GM21529 (cell line): ENCODE data around the gene TFPI.

Experiments
- ATAC-seq: cut with Tn5 transposase; IDR thresholded peaks from one replicate; pipeline ENCODE4 v1.9.1; 2021; ENCODE audit not compliant: unreplicated experiment

TFPI gene

DNA sequence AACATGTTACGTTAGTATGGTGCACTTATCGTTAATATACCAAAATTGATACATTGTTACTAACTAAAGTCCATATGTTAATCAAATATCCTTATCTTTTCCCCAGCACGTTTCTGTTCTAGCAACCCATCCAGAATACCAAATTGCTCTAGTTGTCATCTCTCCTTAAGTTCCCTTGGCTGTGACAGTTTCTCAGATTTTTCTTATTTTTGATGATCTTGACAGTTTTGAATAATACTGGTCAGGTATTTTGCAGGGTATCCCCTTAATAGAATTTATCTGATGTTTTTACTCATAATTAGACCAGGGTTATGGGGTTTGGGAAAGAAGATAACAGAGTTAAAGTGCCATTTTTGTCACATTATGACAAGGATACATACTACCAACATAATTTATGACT, 47.8 kb downstream of the TFPI start:
- ATAC-seq = no peak

DNA sequence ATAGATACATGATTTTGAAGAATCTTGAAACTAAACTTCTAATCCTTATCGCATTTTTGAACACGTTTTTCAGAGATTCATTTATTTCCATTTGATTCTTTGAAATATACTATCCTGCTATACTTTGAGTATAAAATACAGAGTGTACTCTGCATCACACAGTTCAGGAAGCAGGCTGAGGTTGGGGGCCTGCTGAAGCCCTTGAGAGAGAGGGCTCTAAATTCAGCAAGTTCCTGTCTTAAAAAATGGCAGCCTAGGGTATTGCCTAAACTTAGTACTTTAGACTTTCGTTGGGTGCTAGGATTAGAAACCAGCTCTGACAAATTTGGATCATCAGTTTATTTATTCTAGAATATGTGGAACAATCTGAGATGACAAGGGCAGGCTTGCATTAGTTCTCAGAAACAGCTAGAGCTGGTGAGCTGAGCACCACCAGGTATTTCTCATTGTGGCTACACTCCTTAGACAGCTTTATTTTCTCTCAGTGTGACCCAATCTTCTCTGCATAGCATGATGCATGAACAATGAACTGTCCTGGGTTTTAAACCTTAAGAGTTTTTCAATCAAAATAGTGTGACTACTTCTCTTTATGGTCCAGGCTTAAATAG, 49.1 kb downstream of the TFPI start:
- no peak for ATAC-seq

DNA sequence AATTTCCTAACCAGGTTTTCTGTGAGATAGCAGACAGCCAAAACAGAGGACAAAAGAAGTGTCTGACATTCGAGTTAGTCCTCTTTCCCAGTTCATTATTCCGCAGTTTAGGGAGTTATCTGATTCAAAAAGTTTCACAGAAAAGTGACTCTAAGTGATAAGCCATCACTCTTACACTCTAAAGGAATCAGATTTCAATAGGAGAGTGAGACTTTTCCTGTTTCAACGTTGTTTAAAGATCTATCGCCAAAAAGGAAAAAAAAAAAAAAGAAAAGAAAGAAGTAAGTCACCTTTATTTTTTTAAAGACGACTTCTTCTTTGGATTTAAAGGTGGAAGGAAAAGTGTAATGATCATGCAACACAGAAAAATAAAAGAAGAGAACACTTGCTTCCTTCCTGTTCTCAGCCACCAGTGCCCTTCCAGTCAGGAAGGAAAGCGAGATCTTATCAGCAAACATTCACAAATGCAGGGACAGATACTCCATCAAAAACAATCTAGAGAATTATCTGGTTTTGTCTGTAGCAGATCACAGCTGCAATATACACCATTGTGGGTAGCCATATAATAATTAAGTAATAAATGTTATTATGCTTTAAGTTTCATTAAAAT, 49.8 kb downstream of the TFPI start:
- ATAC-seq = no peak

DNA sequence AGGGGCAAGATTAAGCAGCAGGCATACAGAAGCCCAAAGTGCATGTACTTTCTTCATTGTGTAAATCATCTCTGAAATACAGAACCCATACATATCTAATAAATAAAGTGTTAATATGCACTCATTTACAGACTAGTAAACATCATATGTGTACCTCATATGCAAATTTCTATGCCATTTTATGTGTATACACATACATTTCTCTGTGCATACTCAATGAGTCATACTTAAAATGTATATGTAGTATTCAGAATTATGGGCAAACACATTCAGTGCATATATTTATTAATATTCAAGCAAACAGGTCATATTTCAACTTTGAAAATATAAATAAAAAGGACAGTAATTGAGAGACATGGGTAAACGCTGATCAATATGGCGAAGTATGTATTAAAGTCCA, 50.5 kb downstream of the TFPI start:
- no peak for ATAC-seq

DNA sequence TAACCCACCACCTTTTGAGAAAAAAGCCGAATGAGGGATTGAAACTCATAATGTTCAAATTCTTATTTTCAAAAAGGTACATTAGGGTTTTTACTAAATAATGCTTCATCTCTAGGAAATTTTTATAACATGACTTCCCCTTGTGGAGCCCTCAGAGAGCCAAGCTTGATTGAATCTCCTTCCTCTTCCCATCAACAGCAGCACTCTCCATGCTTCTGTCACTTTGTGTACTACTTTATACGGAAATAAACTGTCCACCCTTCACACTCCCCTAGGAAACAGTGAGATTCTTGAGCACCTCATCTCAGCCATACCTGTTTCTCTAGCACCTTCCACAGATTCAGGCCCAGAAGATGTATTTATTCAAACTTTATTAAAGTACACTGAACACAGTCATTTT, 51.8 kb downstream of the TFPI start:
- ATAC-seq = no peak

DNA sequence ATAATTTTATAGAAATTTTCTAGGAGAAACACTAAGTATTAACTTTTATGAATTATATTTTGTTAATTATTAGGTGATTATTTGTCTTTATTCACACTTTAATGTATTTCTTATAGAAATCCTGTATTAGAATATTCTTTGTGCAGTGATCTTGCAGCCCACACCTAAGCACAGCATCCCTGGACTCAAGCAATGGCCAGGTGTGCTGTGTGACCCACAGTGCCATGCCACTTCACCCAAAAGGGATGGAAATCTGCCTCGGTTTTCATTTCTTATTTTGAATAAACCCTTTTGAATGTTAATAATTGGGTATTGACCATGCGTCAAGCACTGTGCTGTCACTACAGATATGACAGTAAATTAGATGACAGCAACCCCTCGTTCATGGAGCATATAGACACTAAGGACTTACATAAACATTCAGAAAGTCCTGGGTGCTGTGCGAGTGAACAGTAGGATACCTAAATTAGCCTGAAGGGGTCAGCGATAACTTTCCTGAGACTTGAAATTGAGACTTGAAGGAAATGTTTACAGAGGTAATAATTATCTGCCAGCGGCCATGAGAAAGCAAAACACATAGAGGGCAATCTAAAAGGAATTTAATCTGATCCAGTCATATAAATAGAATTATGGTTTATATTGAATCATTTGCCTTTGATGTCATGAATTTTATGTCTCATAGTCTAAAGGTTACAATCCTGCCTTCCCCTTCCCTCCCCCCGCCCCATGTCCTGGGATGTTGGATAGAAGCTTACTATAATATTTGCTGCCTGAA, 53.5 kb downstream of the TFPI start:
- ATAC-seq = no peak

DNA sequence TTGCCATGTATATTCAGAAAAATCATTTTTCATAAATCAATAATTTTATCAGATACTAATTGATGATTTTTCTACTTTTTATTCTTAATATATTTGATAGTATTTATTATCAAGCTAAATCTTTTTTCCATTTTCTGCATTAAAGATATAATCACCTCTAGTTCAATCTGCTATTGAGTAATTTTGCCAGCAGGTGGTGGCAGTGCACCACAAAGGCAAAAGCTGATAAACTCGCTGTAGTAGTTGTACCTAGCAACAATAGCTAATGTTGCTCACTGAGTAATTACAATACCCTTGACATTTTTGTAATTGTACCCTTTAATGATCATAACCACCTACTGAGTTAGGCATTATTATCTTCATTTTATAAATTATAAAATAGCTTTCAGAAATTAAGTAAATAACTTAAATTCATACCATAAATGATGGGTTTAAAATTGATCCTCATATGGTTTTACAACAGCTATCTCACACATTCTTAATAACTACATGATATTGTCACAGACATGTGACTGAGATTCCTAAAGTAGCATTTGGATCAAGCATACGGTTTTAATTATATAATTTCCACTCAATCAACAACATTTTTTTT, 54.2 kb downstream of the TFPI start:
- ATAC-seq = peak; percentile 91

DNA sequence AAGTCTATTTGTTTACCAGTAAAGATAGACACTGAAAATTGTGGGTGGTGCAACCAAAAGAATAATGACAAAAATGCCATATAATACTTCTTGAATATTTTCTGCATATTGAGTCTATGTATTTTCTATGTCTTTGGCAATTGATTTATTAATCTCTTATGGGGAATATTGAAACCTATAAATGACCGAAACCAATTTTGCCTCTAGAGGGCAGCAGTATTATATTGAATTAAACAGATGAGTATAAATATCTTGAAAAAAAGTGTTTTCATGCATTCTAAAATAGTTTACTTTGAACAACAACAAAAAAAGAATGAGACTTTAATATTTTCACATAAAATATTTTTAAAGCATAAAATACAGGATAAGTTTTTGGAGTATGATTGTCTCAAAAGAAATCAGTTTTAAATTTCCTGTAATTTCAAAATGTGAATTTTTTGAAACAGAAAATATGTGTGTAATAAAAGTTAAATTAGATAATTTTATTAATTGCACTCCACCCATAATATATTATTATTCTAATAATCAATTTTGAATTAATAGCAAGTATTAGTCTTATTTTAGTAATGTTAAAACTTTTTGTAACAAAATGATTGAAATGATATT, 56.3 kb downstream of the TFPI start:
- no peak for ATAC-seq

DNA sequence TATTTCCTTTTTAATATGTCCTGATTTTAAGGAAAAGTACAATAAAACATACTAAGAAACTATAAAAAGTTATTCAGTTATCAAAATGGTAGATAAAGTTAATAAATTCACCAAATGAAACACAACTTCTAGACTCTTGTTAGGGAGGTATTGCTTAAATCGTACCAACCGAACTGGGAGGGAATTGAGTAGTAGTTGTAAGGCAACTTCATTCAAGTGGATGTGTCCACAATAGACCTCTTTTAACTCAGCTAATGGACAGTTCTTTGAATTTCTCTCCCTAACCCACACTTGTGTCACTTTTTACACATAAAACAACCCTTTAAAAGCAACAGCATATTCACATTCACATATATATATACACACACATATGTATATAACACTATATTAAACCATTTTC, 57.1 kb downstream of the TFPI start:
- no peak for ATAC-seq

DNA sequence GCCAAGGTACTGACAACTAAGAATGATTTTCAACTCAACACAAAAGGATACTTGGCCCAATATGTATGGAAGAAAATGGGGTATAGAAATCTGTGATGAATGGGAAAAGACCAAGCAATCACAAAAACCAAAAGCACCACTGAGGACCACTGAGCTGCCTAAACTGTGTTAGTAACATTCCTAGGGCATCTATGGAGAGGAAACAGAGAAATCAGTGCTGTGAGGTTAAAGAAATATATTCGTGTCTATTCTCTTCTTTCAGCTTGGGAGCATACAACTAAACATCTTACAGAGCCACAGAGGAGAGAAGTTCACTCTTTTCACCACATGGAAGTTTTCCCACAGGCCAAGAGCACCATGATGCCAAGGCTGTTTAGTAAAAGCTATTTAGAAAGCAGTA, 58.9 kb downstream of the TFPI start:
- no peak for ATAC-seq

DNA sequence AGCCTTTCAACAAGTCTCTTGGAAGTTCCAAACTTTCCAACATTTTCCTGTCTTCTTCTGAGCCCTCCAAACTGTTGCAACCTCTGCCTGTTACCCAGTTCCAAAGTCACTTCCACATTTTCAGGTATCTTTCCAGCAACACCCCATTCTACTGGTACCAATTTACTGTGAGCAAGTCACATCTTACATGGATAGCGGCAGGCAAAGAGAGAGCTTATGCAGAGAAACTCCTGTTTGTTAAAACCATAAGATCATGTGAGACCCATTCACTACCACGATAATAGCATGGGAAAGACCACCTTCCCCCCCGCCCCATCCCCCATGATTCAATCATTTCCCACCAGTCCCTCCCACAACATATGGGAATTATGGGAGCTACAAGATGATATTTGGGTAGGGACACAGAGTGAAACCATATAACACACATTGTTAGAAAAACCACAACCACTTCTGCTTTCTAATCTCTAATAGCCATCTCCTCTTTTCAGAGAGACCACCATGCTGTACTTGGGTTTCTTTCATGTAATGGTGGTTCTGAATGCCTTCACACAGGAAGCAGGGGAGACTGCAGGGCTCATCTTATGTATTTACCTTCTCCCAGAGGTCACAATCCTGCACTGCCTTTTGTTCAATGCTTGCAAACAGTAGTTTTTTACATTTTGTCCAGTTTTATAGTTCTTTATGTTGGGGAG, 60.2 kb downstream of the TFPI start:
- ATAC-seq = no peak

DNA sequence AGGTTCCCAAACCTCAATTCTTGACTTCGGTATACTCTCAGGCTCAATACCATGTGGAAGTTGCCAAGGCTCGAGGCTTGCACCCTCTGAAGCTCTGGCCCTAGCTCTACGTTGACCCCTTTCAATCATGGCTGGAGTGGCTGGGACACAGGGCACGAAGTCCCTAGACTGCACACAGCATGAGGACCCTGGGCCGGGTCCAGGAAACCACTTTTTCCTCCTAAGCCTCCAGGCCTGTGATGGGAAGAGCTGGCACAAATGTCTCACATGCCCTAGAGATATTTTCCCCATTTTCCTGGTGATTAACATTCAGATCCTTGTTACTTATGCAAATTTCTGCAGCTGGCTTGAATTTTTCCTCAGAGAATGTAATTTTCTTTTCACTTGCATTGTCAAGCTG, 61.1 kb downstream of the TFPI start:
- no peak for ATAC-seq

DNA sequence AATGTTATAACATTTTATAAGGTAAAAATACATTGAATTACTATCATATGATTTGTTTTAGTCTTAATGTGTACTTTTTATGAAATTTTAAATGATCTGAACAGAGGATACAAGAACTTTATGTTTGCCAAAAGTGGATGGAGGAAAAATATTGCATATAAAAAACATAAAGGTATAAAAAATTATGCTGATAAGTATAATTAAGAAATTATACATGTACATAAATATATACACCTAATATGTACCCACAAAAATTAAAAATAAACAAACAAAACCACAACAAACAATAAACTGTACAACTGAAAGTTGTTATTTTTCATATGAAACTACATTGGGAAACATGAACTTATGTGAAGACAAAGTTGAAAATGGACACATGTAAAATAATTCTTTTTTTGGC, 68.0 kb downstream of the TFPI start:
- no peak for ATAC-seq

DNA sequence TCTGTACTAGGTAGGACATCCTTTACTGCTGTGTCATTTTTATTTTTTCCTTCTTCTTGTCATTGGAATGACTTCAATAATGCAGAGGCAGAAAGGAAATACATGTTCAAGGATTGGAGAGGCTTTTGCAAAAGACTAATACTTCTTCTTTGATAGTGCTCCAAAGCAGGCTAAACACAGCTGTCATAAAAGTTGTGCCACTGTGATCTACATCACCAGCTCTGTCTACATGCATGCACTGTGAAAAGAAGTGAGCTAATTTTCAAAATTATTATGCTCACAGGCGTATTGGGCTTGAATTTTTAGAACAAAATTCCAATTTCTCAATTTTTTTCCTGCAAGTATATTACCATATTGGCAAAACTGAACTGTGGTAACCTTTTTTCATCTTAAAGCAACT, 68.7 kb downstream of the TFPI start:
- no peak for ATAC-seq

DNA sequence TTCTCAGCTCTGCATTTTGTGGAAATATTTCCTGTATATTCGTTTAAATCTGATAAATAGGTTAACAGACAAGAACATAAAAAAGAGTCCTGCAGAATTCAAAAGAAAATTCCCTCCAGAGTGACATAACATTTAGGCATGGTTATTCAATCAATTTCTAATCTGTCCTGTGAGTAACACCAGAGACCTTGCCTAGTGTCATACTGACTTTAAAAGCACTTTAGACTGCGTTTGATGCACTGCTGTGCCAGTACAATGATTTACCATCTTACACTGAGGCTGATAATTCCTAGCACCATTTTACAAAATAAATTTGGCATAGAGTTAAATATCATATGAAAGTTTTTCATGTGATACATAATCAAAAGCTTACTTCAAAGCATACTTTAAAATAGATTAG, 70.7 kb downstream of the TFPI start:
- ATAC-seq = no peak

DNA sequence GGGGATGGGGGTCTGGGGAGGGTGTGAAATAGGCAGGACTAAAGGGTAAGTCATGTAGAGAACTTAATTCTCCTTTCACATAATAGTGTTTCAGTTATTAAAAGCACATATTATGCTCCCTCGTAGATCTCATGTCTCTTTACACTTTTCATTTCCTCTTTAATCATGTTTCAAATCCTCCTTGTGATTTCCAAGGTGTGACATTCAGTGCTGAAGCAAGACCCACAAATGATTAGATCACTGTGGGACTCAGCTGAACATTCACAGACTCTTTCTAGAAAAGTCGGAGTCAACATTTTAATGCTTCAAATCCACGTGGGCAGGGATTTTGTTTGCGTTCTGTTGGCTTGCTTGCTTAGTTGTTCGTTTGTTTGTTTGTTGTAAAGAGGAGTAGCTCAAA, 71.4 kb downstream of the TFPI start:
- peak; percentile 80 for ATAC-seq

DNA sequence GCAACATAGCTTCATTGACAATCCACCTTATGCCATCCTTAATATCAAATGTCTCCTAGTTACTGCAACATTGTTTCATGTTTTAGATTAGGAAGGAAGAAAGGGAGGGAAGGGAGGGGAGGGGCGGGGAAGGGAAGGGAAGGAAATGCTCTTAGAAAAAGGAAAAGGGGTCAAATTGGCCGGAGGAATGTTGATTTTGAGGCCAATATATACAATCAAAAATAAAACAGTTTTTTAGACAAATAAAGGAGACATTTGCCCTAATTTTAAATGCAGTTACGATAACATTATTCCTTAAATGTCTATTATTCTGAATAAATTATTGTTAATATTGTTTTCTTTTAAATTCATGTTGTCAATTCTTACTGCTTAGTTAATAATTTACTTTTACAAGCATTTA, 72.7 kb downstream of the TFPI start:
- ATAC-seq = no peak

DNA sequence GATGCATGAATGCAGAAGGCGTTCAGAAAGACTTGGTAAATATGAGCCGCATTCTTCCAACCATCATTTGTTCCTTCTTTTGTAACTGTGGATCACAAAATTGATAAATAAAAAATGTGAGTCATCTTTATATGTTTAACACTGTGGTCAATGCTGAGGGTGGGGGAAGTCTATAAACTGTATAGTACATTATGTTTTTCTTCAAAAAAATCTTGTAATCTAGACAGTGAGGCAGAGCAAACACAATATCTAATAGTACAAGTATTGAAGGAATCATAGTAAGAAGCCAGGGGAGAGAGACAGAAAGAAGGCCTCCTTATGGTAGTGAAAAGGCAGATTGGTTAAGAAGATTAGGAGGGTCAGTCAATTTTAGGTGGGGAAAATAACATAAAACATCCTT, 75.5 kb downstream of the TFPI start:
- ATAC-seq = no peak

DNA sequence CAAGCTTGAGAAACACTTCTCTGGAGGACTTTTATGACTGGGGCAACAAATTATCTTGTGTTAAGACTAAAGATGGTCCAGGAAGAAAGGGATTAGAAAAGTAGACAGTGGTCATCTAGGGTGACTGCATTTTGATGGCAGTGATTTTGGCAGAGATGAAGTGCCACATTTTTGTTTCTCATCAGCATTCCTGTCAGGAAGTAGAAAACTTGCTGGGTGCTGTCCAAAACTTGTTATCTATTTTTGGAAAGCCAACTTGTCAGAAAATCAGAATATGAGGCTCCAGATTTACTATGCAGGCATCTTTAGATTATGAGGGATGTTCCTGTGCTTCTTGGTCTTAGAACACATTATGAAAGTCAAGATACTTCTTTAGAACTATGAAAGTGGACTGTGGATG, 77.2 kb downstream of the TFPI start:
- ATAC-seq = no peak

DNA sequence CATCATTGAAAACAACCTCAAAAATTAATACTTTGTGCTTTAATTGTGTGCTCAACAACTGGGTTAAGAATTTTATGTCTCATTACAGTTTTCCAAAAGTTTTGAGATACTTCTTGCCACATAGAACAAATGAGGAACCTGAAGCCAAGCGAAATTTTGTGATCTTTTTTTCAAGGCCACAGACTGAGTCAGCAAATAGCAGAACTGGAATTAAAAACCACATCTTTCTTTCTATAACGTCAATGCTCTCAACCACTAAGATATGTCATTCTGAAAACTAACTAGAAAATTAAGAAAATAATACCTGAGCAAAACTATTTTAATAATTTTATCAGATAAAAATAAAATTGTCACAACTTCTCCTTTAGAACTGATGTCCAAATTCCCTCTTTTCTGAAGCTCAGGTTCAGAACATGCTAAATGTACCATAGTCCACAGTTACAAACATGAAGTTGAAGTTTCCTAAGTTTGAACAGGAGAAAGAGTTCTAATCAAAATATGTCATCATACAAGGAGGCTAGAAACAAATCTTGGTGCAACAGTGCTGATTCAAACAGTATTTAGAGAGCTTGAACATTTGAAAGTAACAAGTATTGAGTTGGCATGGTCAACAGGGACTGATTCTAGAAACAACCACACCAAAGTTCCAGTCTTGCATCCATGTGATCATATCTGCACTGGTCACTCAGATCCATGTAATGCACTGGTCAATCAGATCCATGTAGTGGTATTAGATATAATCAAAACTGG, 78.6 kb downstream of the TFPI start:
- peak; percentile 87 for ATAC-seq
